Peyer's patch (tissue), 4 donors: ENCODE results near the gene DEGS1.

Experiments
- POLR2A ChIP-seq, 2 donors: fragments of 450-650 bp; IDR thresholded peaks; one replicate each; pipeline ENCODE4 v1.5.1; 2017; ENCODE audit warnings: antibody characterized with exemption in 2 of 2, mild to moderate bottlenecking in 2 of 2, moderate library complexity in 2 of 2
- TF ChIP-seq, protein P1 (sequence below), 6 experiments: fragments of 450-650 bp in 4 of 6; fragments of 200-600 bp in 2 of 6; sonication (generic) in 1 of 6; IDR thresholded peaks; one replicate each; pipeline ENCODE4 v1.5.1; 2017 to 2019; ENCODE audit warnings: antibody characterized with exemption in 6 of 6, mild to moderate bottlenecking in 3 of 6, moderate library complexity in 1 of 6

DNA sequence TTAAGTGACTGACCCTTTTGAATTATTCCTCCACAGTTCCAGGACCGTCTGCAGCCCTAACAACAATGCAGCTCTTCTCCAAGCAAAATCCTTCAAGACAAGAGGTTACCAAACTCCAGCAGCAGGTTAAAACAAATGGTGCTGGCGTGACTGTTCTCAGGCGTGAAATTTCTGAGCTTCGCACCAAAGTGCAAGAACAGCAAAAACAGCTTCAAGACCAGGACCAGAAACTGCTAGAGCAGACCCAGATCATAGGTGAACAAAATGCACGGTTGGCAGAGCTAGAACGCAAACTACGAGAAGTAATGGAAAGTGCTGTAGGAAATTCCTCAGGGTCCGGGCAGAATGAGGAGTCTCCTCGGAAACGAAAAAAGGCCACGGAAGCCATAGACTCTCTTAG, 25.7 kb upstream of the DEGS1 start:
- TF ChIP-seq, protein P1, sequence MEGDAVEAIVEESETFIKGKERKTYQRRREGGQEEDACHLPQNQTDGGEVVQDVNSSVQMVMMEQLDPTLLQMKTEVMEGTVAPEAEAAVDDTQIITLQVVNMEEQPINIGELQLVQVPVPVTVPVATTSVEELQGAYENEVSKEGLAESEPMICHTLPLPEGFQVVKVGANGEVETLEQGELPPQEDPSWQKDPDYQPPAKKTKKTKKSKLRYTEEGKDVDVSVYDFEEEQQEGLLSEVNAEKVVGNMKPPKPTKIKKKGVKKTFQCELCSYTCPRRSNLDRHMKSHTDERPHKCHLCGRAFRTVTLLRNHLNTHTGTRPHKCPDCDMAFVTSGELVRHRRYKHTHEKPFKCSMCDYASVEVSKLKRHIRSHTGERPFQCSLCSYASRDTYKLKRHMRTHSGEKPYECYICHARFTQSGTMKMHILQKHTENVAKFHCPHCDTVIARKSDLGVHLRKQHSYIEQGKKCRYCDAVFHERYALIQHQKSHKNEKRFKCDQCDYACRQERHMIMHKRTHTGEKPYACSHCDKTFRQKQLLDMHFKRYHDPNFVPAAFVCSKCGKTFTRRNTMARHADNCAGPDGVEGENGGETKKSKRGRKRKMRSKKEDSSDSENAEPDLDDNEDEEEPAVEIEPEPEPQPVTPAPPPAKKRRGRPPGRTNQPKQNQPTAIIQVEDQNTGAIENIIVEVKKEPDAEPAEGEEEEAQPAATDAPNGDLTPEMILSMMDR (IDR thresholded peaks at IDR 0.05): no peak
- no peak for TF ChIP-seq POLR2A (IDR thresholded peaks at IDR 0.05)
